K562 (cell line): ENCODE data around the gene BET1L. TPM values are rescaled to one million over a fixed set of nuclear protein-coding genes. Genes with fewer than 3 reads are reported as not detected.

Experiments
- ARID2 ChIP-seq: fragments of 450-650 bp; IDR thresholded peaks from 2 replicates; pipeline ENCODE4 v1.6.1; 2017; ENCODE audit warnings: antibody characterized with exemption, mild to moderate bottlenecking
- CXXC5 ChIP-seq: fragments of 250-450 bp; sonication (Bioruptor Pico); IDR thresholded peaks from 2 replicates; pipeline ENCODE4 v1.8.0; 2022; ENCODE audit warnings: inconsistent platforms, mild to moderate bottlenecking, moderate library complexity
- ESRRA ChIP-seq: fragments of 450-650 bp; IDR thresholded peaks from 2 replicates; pipeline ENCODE4 v1.6.1; 2014; ENCODE audit warnings: low read depth, mild to moderate bottlenecking, moderate library complexity, borderline replicate concordance
- HDAC3 ChIP-seq: fragments of 450-650 bp; IDR thresholded peaks from 2 replicates; pipeline ENCODE4 v1.6.1; 2018; ENCODE audit warnings: borderline replicate concordance, mild to moderate bottlenecking, moderate library complexity; ENCODE audit not compliant: partially characterized antibody
- MIER1 ChIP-seq: fragments of 450-650 bp; IDR thresholded peaks from 2 replicates; pipeline ENCODE4 v1.6.1; 2016; ENCODE audit warnings: antibody characterized with exemption, mild to moderate bottlenecking, low read depth
- SMAD1 ChIP-seq: fragments of 150-350 bp; IDR thresholded peaks from 2 replicates; pipeline ENCODE4 v1.6.1; 2014; ENCODE audit warnings: low read length, low read depth; ENCODE audit not compliant: partially characterized antibody
- ZBTB9 ChIP-seq: fragments of 450-650 bp; formaldehyde crosslinking; IDR thresholded peaks from 2 replicates; pipeline ENCODE4 v1.4.0; 2020; ENCODE audit warnings: mild to moderate bottlenecking, moderate library complexity
- ZFP1 ChIP-seq: fragments of 450-650 bp; formaldehyde crosslinking; IDR thresholded peaks from 2 replicates; pipeline ENCODE4 v1.4.0; 2020; ENCODE audit warnings: mild to moderate bottlenecking, mixed read lengths
- ZKSCAN1 ChIP-seq: fragments of 150-350 bp; IDR thresholded peaks from 2 replicates; pipeline ENCODE4 v1.6.1; 2016; ENCODE audit warnings: low read depth, low read length
- ZNF134 ChIP-seq: fragments of 250-450 bp; sonication (Bioruptor Pico); conservative IDR thresholded peaks from 2 replicates; pipeline ENCODE4 v1.4.0; 2020
- ZNF239 ChIP-seq: fragments of 250-450 bp; sonication (Bioruptor Pico); IDR thresholded peaks from 2 replicates; pipeline ENCODE4 v1.4.0; 2020; ENCODE audit warnings: mild to moderate bottlenecking
- polyA plus RNA-seq, 8 experiments: library from polyadenylated mRNA; depleted of rRNA in 4 of 8; stranded (reverse) in 5 of 8; unstranded in 3 of 8; fragments of >200 nt; fragmentation: Nextera tagmentation in 2 of 8; fragmentation: Illumina TruSeq in 1 of 8; extraction: Ambion mirVana in 2 of 8; extraction: Trizol in 1 of 8; gene quantifications; 2 replicates each; pipeline versions ENCODE4 v1.2.1 to v1.2.3, GENCODE V29; 2011 to 2014; ENCODE audit warnings: inconsistent platforms in 1 of 8, missing spikeins in 1 of 8
- total RNA-seq, 7 experiments: library from RNA; depleted of rRNA in 6 of 7; stranded (reverse); fragments of >200 nt in 6 of 7; fragmentation: Illumina TruSeq in 2 of 7; extraction: Trizol in 2 of 7; gene quantifications; 2 replicates each; pipeline versions ENCODE4 v1.2.1 to v1.2.3, GENCODE V29; 2011 to 2021; ENCODE audit warnings: low replicate concordance in 1 of 7
- TF ChIP-seq, protein P1 (sequence below): sonication (generic); formaldehyde crosslinking; IDR thresholded peaks from 2 replicates; pipeline ENCODE4 v1.8.0; 2023; ENCODE audit warnings: mild to moderate bottlenecking, missing genetic modification reagents
- TF ChIP-seq, protein P2 (sequence below): fragments of 150-350 bp; conservative IDR thresholded peaks from 2 replicates; pipeline ENCODE4 v1.6.1; 2014; ENCODE audit warnings: low read length
- TF ChIP-seq, protein P3 (sequence below): fragments of 450-650 bp; IDR thresholded peaks from 2 replicates; pipeline ENCODE4 v1.6.1; 2017; ENCODE audit warnings: antibody characterized with exemption, mild to moderate bottlenecking

Gene BET1L
- total and polyA plus RNA-seq, 9 of the 15 experiments (the other 6 are each of a cell fraction or from before 2014, with no cell fraction given): 9.9 to 69.1 (median 19.9) TPM

DNA sequence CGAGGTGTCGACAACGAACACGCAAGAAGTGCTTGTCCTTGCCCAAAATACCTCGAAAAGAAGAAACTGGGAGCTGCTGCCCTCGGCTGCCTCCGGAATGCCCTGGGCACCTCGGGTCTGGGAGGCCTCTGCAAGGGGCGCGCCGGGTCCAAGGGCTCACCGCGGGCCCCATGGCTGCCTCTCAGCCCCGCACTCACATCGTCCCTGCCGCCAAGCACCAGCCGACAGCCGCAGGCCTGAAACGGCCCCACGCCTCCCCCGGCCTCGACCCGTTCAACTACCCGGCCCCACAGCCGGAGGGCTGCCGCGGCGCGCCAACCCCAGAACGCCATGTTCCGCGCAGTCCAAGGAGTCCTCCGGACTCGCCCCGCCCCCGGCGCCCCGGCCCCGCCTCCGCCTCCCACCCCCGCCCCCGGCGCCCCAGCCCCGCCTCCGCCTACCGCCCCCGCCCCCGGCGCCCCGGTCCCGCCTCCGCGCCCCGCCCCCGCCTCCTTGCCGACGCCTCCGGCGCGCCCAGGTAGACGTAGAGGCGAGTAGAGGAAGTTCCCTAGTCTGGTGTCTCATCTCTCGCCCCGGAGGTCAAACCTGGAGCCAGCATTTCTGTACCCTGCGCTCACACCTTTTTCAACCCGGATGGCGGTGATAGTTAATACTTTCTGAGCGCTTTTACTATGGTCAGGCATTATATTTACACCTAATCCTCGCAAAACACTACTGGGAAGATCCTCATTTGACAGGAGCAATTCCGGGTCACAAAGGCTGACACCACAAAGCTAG lies 29.0 kb upstream of the BET1L start, which contains the start of gene SIRT3 (continued):
- TF ChIP-seq, protein P1, sequence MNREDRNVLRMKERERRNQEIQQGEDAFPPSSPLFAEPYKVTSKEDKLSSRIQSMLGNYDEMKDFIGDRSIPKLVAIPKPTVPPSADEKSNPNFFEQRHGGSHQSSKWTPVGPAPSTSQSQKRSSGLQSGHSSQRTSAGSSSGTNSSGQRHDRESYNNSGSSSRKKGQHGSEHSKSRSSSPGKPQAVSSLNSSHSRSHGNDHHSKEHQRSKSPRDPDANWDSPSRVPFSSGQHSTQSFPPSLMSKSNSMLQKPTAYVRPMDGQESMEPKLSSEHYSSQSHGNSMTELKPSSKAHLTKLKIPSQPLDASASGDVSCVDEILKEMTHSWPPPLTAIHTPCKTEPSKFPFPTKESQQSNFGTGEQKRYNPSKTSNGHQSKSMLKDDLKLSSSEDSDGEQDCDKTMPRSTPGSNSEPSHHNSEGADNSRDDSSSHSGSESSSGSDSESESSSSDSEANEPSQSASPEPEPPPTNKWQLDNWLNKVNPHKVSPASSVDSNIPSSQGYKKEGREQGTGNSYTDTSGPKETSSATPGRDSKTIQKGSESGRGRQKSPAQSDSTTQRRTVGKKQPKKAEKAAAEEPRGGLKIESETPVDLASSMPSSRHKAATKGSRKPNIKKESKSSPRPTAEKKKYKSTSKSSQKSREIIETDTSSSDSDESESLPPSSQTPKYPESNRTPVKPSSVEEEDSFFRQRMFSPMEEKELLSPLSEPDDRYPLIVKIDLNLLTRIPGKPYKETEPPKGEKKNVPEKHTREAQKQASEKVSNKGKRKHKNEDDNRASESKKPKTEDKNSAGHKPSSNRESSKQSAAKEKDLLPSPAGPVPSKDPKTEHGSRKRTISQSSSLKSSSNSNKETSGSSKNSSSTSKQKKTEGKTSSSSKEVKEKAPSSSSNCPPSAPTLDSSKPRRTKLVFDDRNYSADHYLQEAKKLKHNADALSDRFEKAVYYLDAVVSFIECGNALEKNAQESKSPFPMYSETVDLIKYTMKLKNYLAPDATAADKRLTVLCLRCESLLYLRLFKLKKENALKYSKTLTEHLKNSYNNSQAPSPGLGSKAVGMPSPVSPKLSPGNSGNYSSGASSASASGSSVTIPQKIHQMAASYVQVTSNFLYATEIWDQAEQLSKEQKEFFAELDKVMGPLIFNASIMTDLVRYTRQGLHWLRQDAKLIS (CRISPR knock-in tag): 0 out of 2 replicates have a peak, but pooled peaks have one; percentile 27
- TF ChIP-seq MIER1 (peak; percentile 26; the same call in 1 of the 2 replicates), ZNF134 (no peak), ARID2 (no peak), CXXC5 (peak; percentile 6; the same call in 1 of the 2 replicates), ZBTB9 (peak; percentile 56; the same call in 1 of the 2 replicates), SMAD1 (no peak), HDAC3 (peak; percentile 65), ZKSCAN1 (0 out of 2 replicates have a peak, but pooled peaks have one; percentile 17), ESRRA (no peak; the same call in 1 of the 2 replicates), ZFP1 (CRISPR knock-in tag) (peak; percentile 33; the same call in 1 of the 2 replicates), ZNF239 (no peak)
- TF ChIP-seq, protein P2, sequence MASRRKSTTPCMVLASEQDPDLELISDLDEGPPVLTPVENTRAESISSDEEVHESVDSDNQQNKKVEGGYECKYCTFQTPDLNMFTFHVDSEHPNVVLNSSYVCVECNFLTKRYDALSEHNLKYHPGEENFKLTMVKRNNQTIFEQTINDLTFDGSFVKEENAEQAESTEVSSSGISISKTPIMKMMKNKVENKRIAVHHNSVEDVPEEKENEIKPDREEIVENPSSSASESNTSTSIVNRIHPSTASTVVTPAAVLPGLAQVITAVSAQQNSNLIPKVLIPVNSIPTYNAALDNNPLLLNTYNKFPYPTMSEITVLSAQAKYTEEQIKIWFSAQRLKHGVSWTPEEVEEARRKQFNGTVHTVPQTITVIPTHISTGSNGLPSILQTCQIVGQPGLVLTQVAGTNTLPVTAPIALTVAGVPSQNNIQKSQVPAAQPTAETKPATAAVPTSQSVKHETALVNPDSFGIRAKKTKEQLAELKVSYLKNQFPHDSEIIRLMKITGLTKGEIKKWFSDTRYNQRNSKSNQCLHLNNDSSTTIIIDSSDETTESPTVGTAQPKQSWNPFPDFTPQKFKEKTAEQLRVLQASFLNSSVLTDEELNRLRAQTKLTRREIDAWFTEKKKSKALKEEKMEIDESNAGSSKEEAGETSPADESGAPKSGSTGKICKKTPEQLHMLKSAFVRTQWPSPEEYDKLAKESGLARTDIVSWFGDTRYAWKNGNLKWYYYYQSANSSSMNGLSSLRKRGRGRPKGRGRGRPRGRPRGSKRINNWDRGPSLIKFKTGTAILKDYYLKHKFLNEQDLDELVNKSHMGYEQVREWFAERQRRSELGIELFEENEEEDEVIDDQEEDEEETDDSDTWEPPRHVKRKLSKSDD: no peak
- TF ChIP-seq, protein P3, sequence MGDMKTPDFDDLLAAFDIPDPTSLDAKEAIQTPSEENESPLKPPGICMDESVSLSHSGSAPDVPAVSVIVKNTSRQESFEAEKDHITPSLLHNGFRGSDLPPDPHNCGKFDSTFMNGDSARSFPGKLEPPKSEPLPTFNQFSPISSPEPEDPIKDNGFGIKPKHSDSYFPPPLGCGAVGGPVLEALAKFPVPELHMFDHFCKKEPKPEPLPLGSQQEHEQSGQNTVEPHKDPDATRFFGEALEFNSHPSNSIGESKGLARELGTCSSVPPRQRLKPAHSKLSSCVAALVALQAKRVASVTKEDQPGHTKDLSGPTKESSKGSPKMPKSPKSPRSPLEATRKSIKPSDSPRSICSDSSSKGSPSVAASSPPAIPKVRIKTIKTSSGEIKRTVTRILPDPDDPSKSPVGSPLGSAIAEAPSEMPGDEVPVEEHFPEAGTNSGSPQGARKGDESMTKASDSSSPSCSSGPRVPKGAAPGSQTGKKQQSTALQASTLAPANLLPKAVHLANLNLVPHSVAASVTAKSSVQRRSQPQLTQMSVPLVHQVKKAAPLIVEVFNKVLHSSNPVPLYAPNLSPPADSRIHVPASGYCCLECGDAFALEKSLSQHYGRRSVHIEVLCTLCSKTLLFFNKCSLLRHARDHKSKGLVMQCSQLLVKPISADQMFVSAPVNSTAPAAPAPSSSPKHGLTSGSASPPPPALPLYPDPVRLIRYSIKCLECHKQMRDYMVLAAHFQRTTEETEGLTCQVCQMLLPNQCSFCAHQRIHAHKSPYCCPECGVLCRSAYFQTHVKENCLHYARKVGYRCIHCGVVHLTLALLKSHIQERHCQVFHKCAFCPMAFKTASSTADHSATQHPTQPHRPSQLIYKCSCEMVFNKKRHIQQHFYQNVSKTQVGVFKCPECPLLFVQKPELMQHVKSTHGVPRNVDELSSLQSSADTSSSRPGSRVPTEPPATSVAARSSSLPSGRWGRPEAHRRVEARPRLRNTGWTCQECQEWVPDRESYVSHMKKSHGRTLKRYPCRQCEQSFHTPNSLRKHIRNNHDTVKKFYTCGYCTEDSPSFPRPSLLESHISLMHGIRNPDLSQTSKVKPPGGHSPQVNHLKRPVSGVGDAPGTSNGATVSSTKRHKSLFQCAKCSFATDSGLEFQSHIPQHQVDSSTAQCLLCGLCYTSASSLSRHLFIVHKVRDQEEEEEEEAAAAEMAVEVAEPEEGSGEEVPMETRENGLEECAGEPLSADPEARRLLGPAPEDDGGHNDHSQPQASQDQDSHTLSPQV: peak; percentile 58; the same call in 1 of the 2 replicates
